ENCODE results near the gene ATP6V1A.
A peak's percentile ranks its signal among the peaks of the same experiment; 100 is the strongest.

The ATP6V1A gene

GRCh38 chr3:113736548-113737089 is 10.2 kb upstream of the ATP6V1A start:
- peak; percentile 52 for TF ChIP-seq CTCF (IDR thresholded peaks at IDR 0.05; ENCODE audit: insufficient read depth, low read length, poor library complexity, severe bottlenecking)
- no peak for TF ChIP-seq EZH2phosphoT487 (conservative IDR thresholded peaks at IDR 0.05; ENCODE audit: low read length)
- H3K27ac ChIP-seq (ENCODE audit: low read depth, low read length) = peak overlapping the region; percentile 48
- no peaks in the 10 kb centered on the region for H3K27me3 ChIP-seq (ENCODE audit: low read length)
- peaks cover 74% of the 10 kb centered on the region for H4K20me1 ChIP-seq (ENCODE audit: low read depth, low read length)
- H3K4me3 ChIP-seq (ENCODE audit: insufficient read depth, low read length, poor library complexity, severe bottlenecking) = no peak overlapping the region
- H3F3A ChIP-seq (ENCODE audit: insufficient read depth) = peaks cover 51% of the 10 kb centered on the region
- H3K9me3 ChIP-seq (ENCODE audit: insufficient read depth, low read length) = no peaks in the 10 kb centered on the region
- H3K36me3 ChIP-seq (ENCODE audit: low read length) = peaks cover 30% of the 10 kb centered on the region; the same call in 1 of the 2 replicates
- peak overlapping the region; percentile 16 for H3K4me2 ChIP-seq (ENCODE audit: low read depth, low read length, poor library complexity, severe bottlenecking)
- no peaks in the 10 kb centered on the region for H3K9me2 ChIP-seq (replicated peaks; ENCODE audit: insufficient read depth, low read length)
- H3K79me2 ChIP-seq (ENCODE audit: insufficient read depth, low read length) = peaks cover 100% of the 10 kb centered on the region
- no peak overlapping the region for H2AFZ ChIP-seq (ENCODE audit: low read depth, low read length, severe bottlenecking)
- H3K9ac ChIP-seq (ENCODE audit: low read length) = peak overlapping the region; percentile 6; the same call in 1 of the 2 replicates

- Histone ChIP-seq H4K20me1 (ENCODE audit: low read depth, low read length) (peaks cover 61% of the 10 kb centered on the region), H3K4me2 (ENCODE audit: low read depth, low read length, poor library complexity, severe bottlenecking) (peak overlapping the region; percentile 92), H3K27ac (ENCODE audit: low read depth, low read length) (no peak overlapping the region)
Measured at GRCh38 chr3:113741086-113741485, 5.7 kb upstream of the ATP6V1A start.

GRCh38 chr3:113741620-113742019 is 5.2 kb upstream of the ATP6V1A start:
- Histone ChIP-seq H3K79me2 (ENCODE audit: insufficient read depth, low read length) (peaks cover 93% of the 10 kb centered on the region), H3F3A (ENCODE audit: insufficient read depth) (peaks cover 58% of the 10 kb centered on the region), H3K9me2 (replicated peaks; ENCODE audit: insufficient read depth, low read length) (no peaks in the 10 kb centered on the region), H3K36me3 (ENCODE audit: low read length) (peaks cover 10% of the 10 kb centered on the region), H3K27me3 (ENCODE audit: low read length) (no peaks in the 10 kb centered on the region), H3K9ac (ENCODE audit: low read length) (no peak overlapping the region), H2AFZ (ENCODE audit: low read depth, low read length, severe bottlenecking) (no peak overlapping the region), H3K27ac (ENCODE audit: low read depth, low read length) (0 out of 2 replicates have a peak overlapping the region, but pooled peaks have one; percentile 9), H3K4me2 (ENCODE audit: low read depth, low read length, poor library complexity, severe bottlenecking) (peak overlapping the region; percentile 92), H3K4me3 (ENCODE audit: insufficient read depth, low read length, poor library complexity, severe bottlenecking) (no peak overlapping the region), H4K20me1 (ENCODE audit: low read depth, low read length) (peaks cover 57% of the 10 kb centered on the region), H3K9me3 (ENCODE audit: insufficient read depth, low read length) (no peaks in the 10 kb centered on the region)
- TF ChIP-seq EZH2phosphoT487 (conservative IDR thresholded peaks at IDR 0.05; ENCODE audit: low read length) (no peak), CTCF (IDR thresholded peaks at IDR 0.05; ENCODE audit: insufficient read depth, low read length, poor library complexity, severe bottlenecking) (no peak)

More at GRCh38 chr3:113741086-113741485, 5.7 kb upstream of the ATP6V1A start:
- no peaks in the 10 kb centered on the region for H3K27me3 ChIP-seq (ENCODE audit: low read length)
- H3K9ac ChIP-seq (ENCODE audit: low read length) = no peak overlapping the region
- TF ChIP-seq CTCF (IDR thresholded peaks at IDR 0.05; ENCODE audit: insufficient read depth, low read length, poor library complexity, severe bottlenecking) = no peak
- no peak for TF ChIP-seq EZH2phosphoT487 (conservative IDR thresholded peaks at IDR 0.05; ENCODE audit: low read length)
- H3K4me3 ChIP-seq (ENCODE audit: insufficient read depth, low read length, poor library complexity, severe bottlenecking) = no peak overlapping the region
- no peaks in the 10 kb centered on the region for H3K9me2 ChIP-seq (replicated peaks; ENCODE audit: insufficient read depth, low read length)
- H3K9me3 ChIP-seq (ENCODE audit: insufficient read depth, low read length) = no peaks in the 10 kb centered on the region
- H3K36me3 ChIP-seq (ENCODE audit: low read length) = peaks cover 10% of the 10 kb centered on the region
- no peak overlapping the region for H2AFZ ChIP-seq (ENCODE audit: low read depth, low read length, severe bottlenecking)
- H3K79me2 ChIP-seq (ENCODE audit: insufficient read depth, low read length) = peaks cover 98% of the 10 kb centered on the region
- H3F3A ChIP-seq (ENCODE audit: insufficient read depth) = peaks cover 56% of the 10 kb centered on the region
